KBM-7 (cell line): ENCODE results near the gene ZNF358.

Source experiments
- DNase-seq: peaks from one replicate; pipeline ENCODE4 v3.0.0-alpha.2; 2015
- in situ Hi-C: fragments of 300-500 bp; cut with MboI; formaldehyde crosslinking; loops from 2 replicates; pipeline ENCODE4 v1.14.3; 2020; ENCODE audit warnings: low sequenced_read_pairs, low pct_unique_long_range_greater_than_20kb, mixed read lengths

ZNF358 gene

GRCh38 chr19:7486923-7487322, 29.0 kb upstream of the ZNF358 start:
- no peak for DNase-seq
- in situ Hi-C loops: no loop called here

GRCh38 chr19:7488736-7489353, 27.1 kb upstream of the ZNF358 start, which contains the start of gene PEX11G:
Gene PEX11G (minus strand): TSS chr19:7489035. CDS start chr19:7489010, 25 bp downstream.
- in situ Hi-C loops: no loop called here
- DNase-seq: peak; percentile 81

DNA sequence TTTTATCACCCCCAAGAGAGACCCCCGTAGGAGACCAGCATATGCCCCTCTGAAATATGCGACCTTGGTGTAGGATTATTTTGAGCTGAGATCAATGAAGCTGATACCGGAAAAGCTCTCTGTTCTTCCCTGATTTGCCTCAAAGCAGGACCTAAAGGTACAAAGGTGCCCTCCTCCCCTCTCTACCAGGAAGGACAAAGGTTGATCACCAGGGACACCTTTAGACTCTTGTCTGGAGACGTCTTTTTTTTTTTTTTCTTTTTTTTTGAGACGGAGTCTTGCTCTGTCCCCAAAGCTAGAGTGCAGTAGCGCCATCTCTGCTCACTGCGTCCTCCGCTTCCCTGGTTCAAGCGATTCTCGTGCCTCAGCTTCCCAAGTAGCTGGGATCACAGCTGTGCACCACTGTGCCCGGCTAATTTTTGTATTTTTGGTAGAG, 26.3 kb upstream of the ZNF358 start:
- in situ Hi-C loops: no loop called here
- DNase-seq: no peak

DNA sequence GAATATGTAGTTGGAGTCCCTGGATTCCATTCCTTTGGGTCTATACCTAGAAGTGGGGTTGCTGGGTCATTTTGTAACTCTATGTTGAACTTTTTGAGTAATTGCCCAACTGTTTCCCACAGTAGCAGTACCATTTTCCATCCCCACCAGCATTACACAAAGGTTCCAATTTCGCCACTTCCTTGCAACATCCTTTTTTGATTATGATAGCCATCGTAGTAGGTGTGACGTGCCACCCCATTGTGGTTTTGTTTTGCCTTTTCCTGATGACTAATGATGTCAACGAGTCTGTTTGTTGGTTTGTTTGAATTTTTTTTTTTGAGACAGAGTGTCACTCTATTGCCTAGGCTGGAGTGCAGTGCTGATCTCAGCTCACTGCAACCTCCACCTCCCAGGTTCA, 23.8 kb upstream of the ZNF358 start:
- peak; percentile 45 for DNase-seq
- in situ Hi-C loops: no loop called here

- DNase-seq: no peak
- in situ Hi-C loops: no loop called here
Observed at GRCh38 chr19:7492558-7492957, 23.3 kb upstream of the ZNF358 start.

DNA sequence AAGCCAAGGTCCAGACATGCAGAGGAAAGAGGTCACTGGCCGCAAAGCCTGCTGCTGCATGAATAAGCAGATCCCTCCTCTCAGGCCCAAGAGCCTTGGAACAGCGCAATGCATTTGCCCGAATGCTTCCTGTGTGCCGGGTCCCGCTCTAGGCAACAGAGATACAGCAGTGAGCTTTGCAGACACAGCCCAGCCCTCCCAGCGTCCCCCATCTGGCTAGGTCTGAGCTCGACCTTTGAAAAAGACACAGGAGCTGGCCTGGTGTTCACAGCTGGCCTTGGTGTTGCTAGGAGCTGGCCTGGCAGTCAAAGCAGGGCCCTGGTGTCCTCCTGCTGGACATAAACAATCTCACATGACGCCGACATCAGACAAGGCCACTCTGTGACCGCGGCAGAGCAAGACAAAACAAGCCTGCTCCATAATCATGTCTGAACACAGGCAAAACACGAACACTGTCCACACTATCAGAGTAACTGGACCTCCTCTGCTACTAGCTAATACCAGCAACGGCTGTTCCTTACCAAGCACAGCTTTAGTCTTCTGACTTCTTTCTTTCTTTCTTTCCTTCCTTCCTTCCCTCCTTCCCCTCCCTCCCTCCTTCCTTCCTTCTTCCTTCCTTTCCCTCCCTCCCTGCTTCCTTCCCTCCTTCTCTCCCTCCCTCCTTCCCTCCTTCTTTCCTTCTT, 21.3 kb upstream of the ZNF358 start:
- no peak for DNase-seq
- in situ Hi-C loops: no loop called here

DNA sequence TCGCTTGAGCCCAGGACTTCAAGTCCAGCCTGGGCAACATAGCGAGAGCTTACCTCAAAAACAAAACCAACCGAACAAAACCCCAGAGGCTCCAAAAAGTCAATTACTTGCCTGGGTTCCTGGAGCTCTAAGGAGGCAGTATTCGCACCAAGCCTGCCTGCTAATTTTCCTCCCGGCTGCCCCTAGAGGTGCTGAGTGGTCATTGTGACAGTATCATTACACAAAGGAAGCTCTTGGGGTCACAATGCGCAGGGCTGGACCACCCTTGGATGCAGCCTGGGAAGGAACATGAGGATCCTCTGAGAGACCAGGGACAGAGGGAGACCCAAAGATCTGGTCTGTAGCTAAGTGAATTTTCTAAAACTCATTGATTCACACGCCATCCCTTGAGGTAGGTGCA, 18.6 kb upstream of the ZNF358 start:
- in situ Hi-C loops: no loop called here
- peak; percentile 35 for DNase-seq

DNA sequence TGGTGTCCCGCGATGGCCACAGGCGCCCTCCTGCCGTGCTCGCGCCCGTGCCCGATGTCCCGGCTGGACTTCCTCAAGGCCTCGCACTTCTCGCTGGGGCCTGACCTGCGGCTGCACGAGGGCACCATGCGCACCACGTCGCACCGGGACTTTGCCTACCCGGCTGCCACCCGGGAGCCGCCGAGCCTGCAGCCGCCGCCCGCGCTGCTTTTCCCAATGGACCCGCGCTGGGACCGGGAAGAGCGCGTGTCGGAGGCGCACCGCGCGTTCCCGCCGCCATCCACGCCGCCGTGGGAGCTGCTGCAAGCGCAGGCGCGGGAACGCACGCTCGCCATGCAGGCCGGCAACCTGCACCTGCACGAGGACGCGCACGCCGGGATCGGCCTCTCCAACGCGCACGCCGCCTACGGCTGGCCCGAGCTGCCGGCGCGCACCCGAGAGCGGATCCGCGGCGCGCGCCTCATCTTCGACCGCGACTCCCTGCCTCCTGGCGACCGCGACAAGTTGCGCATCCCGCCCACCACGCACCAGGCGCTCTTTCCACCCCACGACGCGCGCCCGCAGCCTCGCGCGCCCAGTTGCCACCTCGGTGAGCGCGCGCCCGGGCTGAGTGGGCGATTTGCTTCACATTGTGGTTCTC, 15.0 kb upstream of the ZNF358 start:
- in situ Hi-C loops: no loop called here
- DNase-seq: peak; percentile 65

GRCh38 chr19:7502552-7502951, 13.4 kb upstream of the ZNF358 start:
- DNase-seq: no peak
- in situ Hi-C loops: no loop called here

- in situ Hi-C loops: no loop called here
- DNase-seq: no peak
Observed at GRCh38 chr19:7504684-7505083, 11.2 kb upstream of the ZNF358 start.

GRCh38 chr19:7505288-7505681, 10.6 kb upstream of the ZNF358 start:
- in situ Hi-C loops: no loop called here
- DNase-seq: no peak

DNA sequence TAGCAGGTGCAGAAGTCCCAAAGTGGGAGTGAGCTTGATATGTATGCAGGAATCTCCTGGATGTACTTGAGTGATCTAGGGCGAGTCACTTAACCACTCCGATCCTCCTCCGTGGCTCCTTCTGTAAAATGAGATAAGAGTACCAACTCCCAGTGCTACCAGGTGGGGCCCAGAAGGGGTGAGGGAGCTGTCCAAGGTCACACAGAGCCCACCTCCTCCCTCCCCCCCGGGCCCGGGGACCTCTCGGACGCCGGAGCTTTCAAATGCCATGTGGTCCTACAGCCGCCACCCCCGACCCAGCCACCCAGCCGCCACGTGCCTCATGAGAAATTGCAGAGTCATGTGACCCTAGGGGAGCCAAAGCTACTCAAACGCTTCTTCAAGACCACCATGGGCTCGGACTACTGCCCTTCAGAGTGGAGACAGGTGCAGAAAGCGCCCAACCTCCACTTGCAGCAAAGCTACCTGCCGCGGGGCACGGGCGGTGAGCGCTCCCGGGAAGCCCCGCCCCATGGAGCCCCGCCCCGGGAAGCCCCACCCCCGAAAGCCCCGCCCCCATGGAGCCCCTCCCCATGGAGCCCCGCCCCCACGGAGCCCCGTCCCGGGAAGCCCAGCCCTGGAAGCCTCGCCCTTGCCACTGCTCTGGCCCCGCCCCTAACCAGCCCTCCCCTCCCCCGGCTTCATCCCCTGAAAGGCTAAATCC, 10.1 kb upstream of the ZNF358 start:
- DNase-seq: peak; percentile 65
- in situ Hi-C loops: no loop called here

DNA sequence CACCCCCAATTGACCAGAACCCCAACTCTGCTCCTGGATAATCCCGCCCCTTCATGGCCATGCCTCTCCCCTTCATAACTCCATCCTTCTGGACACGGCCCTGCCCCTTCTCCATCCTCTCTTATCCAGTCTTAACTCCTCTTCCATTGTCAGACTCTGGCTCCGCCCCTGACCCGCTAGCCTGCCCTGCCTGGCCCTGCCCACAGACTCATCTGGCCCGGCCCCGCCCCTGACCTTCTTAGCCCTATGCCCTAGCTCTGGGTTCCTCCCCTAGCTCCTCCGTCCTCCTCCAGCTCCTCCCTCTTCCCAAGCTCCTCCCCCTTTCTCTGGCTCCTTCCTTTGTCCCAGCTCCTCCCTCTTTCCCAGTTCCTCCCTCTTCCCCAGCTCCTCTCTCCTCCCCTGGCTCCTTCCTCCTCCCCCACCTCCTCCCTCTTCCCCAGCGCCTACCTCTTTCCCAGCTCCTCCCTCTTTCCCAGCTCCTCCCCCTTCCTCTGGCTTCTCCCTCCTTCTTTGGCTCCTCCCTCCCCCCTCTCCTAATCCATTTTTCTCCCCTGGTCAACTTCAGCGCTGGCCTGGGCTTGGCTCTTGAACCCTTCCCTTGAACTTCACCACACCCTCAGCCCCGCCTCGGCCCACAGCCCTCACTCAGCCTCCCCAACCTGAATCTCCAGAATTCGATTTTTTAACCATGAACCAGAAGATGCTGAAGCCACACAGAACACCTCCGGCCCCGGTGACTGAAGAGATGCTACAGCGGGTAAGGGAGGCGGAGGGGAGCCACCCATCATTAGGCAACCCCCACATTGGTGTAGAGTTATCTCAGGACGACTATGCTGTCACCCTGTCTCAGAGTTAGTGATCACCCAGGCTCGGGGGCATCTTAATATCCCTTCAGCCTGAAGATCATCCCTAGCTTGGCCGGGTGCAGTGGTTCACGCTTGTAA, 9.2 kb upstream of the ZNF358 start:
- in situ Hi-C loops: no loop called here
- DNase-seq: peak; percentile 96

GRCh38 chr19:7507884-7508283, 8.0 kb upstream of the ZNF358 start:
- in situ Hi-C loops: no loop called here
- DNase-seq: peak; percentile 40

GRCh38 chr19:7509625-7510024, 6.3 kb upstream of the ZNF358 start:
- no peak for DNase-seq
- in situ Hi-C loops: no loop called here

DNA sequence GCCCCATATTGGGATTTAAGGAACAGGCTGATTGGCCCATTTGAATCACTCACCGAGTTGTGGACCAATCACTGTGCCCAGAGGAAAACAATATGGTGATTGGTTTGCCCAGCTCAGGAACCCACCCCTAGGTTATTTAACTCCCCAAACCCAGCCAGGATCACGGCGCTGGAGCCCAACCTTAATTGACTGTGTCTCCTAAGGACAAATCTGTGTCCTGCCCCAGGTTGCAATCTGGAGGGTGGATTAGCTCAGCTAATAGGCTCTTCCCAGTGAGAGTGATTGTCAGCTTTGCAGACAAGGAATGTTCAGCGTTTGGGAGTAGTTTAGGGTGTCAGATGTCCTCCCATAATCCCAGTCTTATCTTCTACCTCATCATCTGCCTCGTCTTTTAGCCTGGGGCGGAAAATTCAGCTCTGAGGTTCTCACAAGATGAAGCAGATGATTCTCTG, 3.5 kb upstream of the ZNF358 start:
- DNase-seq: no peak
- in situ Hi-C loops: no loop called here

DNA sequence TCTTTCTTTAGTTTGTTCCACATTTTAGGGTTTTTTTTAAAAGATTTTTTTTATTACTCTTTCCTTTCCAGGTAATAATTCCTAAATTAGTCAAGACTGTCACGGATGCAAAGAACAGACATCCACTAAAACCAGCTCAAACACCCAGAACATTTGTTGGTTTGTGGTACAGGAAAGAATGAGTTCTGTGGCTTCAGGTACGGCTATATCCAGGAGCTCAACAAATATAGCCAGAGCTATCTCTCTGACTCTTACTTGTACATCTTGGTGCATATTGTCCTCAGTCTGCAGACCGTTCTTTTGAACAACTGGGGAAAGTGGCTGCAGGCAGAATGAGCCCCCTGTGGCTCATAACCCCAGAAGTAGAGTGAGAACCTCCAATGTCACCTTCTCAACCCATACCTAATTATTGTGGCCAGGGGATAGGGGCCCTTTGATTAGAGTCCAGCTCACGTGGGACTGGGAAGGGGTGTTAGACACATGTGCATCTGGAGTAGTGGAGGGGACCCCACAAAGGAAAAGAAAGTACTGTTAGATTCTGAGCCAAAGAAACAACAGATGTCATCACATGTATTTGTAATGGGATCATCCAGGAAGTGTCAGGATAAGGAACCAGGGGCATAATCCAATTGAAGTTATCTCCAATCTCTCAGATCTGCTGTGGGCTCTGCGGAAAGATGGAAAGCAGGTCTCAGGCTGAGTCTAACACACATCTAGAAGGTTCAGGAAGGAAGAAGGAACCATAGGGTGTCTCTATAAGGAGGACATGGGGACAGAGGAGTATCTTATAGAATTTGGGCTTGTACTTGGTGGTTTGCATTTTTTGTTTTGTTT, 1.9 kb upstream of the ZNF358 start:
- DNase-seq: no peak
- in situ Hi-C loops: no loop called here

DNA sequence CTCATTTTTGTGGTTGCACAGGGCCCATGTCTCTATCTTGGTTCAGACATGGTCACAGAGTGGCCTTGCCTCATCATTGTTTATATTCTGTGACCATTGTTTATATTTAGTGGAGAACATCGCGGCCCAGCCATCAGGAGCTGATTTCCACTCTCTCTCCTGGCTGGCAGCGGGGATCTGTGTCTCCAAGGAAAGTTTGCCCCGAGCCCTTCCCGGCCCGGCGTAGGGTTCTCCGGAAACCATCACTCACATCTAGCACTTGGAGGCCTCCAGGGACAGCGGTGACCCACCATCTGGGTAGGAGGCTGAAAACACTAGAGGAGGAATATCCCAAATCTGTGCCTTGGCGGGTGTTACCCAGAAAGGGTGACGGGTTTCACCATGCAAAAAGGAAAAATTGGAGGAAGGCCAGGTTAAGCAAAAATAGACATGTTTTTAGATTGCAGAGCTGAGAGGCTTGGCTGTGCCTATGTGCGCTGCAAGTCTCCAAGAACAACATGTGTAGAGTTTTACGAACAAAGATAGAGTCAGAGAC, 726 bp upstream of the ZNF358 start:
- no peak for DNase-seq
- in situ Hi-C loops: no loop called here
